ENCODE measurements around the gene LRCH1. TPM values are rescaled to one million over a fixed set of nuclear protein-coding genes. Genes with fewer than 3 reads are reported as not detected.

LRCH1 gene
- total and polyA plus RNA-seq, 2 of the 13 experiments (the other 11 are each of a cell fraction or from before 2014, with no cell fraction given): 4.1 to 12.6 TPM

GRCh38 chr13:46567671-46568070 is 14.7 kb downstream of the LRCH1 start:
- Histone ChIP-seq H3K27me3 (ENCODE audit: control insufficient read depth in 1 of 2, insufficient read depth in 2 of 2, low read length in 2 of 2) (no peaks in the 10 kb centered on the region), H3K4me1 (ENCODE audit: insufficient read depth, low read length) (peaks cover 38% of the 10 kb centered on the region), H3K36me3 (replicated peaks in 1 of 2; ENCODE audit: control insufficient read depth in 1 of 2, insufficient read depth in 2 of 2, low read length in 2 of 2) (peaks cover 0 to under 1% of the 10 kb centered on the region in 2 experiments; a peak in 1 of 5 replicates), H3K79me2 (ENCODE audit: insufficient read depth, low read length) (peaks cover 95% of the 10 kb centered on the region), H4K20me1 (ENCODE audit: insufficient read depth, low read length) (peaks cover 38% of the 10 kb centered on the region), H3K4me3 (replicated peaks in 1 of 3; ENCODE audit: insufficient read depth in 1 of 3, low read depth in 2 of 3, low read length in 3 of 3) (no peak overlapping the region), H3K9me3 (ENCODE audit: low read length) (no peaks in the 10 kb centered on the region), H2AFZ (ENCODE audit: low read length) (no peak overlapping the region), H3K27ac (ENCODE audit: extremely low read length, insufficient read depth, low read length) (no peak overlapping the region), H3K9ac (ENCODE audit: insufficient read depth, low read depth, low read length) (no peak overlapping the region), H3K4me2 (ENCODE audit: low read depth, low read length) (no peak overlapping the region)
- TF ChIP-seq FLYWCH1 (CRISPR knock-in tag; IDR thresholded peaks at IDR 0.05): no peak
- in situ Hi-C loops (cut with HindIII; ENCODE audit: extremely low pct_ligation_motif_present, low pct_unique_long_range_greater_than_20kb) (no loop called here), intact Hi-C loops (cut with micrococcal nuclease; ENCODE audit: unreplicated experiment) (no loop called here)
- no peak for DNase-seq (ENCODE audit: low spot score)
- ChIA-PET CTCF (ENCODE audit: low intra/inter-chr PET ratio, low total read pairs) (no interaction called here), POLR2A (no interaction called here)
- FAIRE-seq: no peak
- 100% methylated on average over 1 of the region's 2 CpGs for WGBS (ENCODE audit: low lambda C conversion rate)
- no TSS peak for BruUV-seq (replicated peaks)
- no peak for ATAC-seq

GRCh38 chr13:46569456-46569855 is 16.5 kb downstream of the LRCH1 start:
- 96% methylated on average over 5 of the region's 7 CpGs for WGBS (ENCODE audit: low lambda C conversion rate)
- Histone ChIP-seq H3K36me3 (replicated peaks in 1 of 2; ENCODE audit: control insufficient read depth in 1 of 2, insufficient read depth in 2 of 2, low read length in 2 of 2) (no peaks in the 10 kb centered on the region), H3K27ac (ENCODE audit: extremely low read length, insufficient read depth, low read length) (no peak overlapping the region), H3K79me2 (ENCODE audit: insufficient read depth, low read length) (peaks cover 88% of the 10 kb centered on the region), H3K27me3 (ENCODE audit: control insufficient read depth in 1 of 2, insufficient read depth in 2 of 2, low read length in 2 of 2) (no peaks in the 10 kb centered on the region), H3K9ac (ENCODE audit: insufficient read depth, low read depth, low read length) (no peak overlapping the region), H3K4me2 (ENCODE audit: low read depth, low read length) (no peak overlapping the region), H3K9me3 (ENCODE audit: low read length) (no peaks in the 10 kb centered on the region), H3K4me3 (replicated peaks in 1 of 3; ENCODE audit: insufficient read depth in 1 of 3, low read depth in 2 of 3, low read length in 3 of 3) (no peak overlapping the region), H2AFZ (ENCODE audit: low read length) (no peak overlapping the region), H3K4me1 (ENCODE audit: insufficient read depth, low read length) (peaks cover 43% of the 10 kb centered on the region), H4K20me1 (ENCODE audit: insufficient read depth, low read length) (peaks cover 35% of the 10 kb centered on the region)
- in situ Hi-C loops (cut with HindIII; ENCODE audit: extremely low pct_ligation_motif_present, low pct_unique_long_range_greater_than_20kb) (no loop called here), intact Hi-C loops (cut with micrococcal nuclease; ENCODE audit: unreplicated experiment) (no loop called here)
- FAIRE-seq: no peak
- no peak for DNase-seq (ENCODE audit: low spot score)
- ChIA-PET CTCF (ENCODE audit: low intra/inter-chr PET ratio, low total read pairs) (no interaction called here), POLR2A (no interaction called here)
- BruUV-seq (replicated peaks): no TSS peak
- no peak for ATAC-seq
- TF ChIP-seq ASH2L (IDR thresholded peaks at IDR 0.05; ENCODE audit: insufficient read length, low read depth, low read length) (no peak), NFAT5 (CRISPR knock-in tag; IDR thresholded peaks at IDR 0.05) (no peak), ZNF891 (CRISPR knock-in tag; IDR thresholded peaks at IDR 0.05) (no peak), ZNF512 (CRISPR knock-in tag; IDR thresholded peaks at IDR 0.05) (no peak), ZNF501 (CRISPR knock-in tag; IDR thresholded peaks at IDR 0.05) (no peak), KLF16 (CRISPR knock-in tag; IDR thresholded peaks at IDR 0.05) (no peak), PHF21A (CRISPR knock-in tag; IDR thresholded peaks at IDR 0.05) (no peak), ZNF878 (CRISPR knock-in tag; IDR thresholded peaks at IDR 0.05) (no peak), ZNF274 (CRISPR knock-in tag; IDR thresholded peaks at IDR 0.05) (no peak), ZNF12 (CRISPR knock-in tag; IDR thresholded peaks at IDR 0.05) (no peak), BCL6 (CRISPR knock-in tag; IDR thresholded peaks at IDR 0.05) (no peak), ATF7-NPFF (CRISPR knock-in tag; IDR thresholded peaks at IDR 0.05; ENCODE audit: low read depth) (no peak), TMF1 (CRISPR knock-in tag; IDR thresholded peaks at IDR 0.05; ENCODE audit: low read depth) (no peak)

Measured in HepG2 (cell line).